ENCODE results near the gene PLK1. TPM values are rescaled to one million over a fixed set of nuclear protein-coding genes. Genes with fewer than 3 reads are reported as not detected.
"Not testable (repeated sequence)": the region's sequence is repeated elsewhere in the genome, so short reads cannot be mapped to it uniquely, and the experiment has no call there.

The PLK1 gene
- total RNA-seq, 1 donor, result 16.8 TPM

GRCh38 chr16:23724096-23724784 lies 45.6 kb downstream of the PLK1 start:
- H3K4me3 ChIP-seq (ENCODE audit: low read depth, low read length), result no peak overlapping the region
- TF ChIP-seq CTCF (IDR thresholded peaks at IDR 0.05; ENCODE audit: insufficient read depth, low read length), result no peak
- DNase-seq (ENCODE audit: low read depth), result no peak

GRCh38 chr16:23724785-23725131 lies 46.1 kb downstream of the PLK1 start:
- TF ChIP-seq CTCF (IDR thresholded peaks at IDR 0.05; ENCODE audit: insufficient read depth, low read length), result no peak
- no peak overlapping the region for H3K4me3 ChIP-seq (ENCODE audit: low read depth, low read length)
- no peak for DNase-seq (ENCODE audit: low read depth)

GRCh38 chr16:23726710-23727109 lies 48.0 kb downstream of the PLK1 start:
- no peak for TF ChIP-seq CTCF (IDR thresholded peaks at IDR 0.05; ENCODE audit: insufficient read depth, low read length)
- no peak overlapping the region for H3K4me3 ChIP-seq (ENCODE audit: low read depth, low read length)
- DNase-seq (ENCODE audit: low read depth), result no peak

GRCh38 chr16:23728112-23728477 lies 49.4 kb downstream of the PLK1 start:
- no peak for DNase-seq (ENCODE audit: low read depth)
- H3K4me3 ChIP-seq (ENCODE audit: low read depth, low read length), result no peak overlapping the region
- no peak for TF ChIP-seq CTCF (IDR thresholded peaks at IDR 0.05; ENCODE audit: insufficient read depth, low read length)

GRCh38 chr16:23729503-23730424 lies 51.1 kb downstream of the PLK1 start:
- DNase-seq (ENCODE audit: low read depth), result peak; percentile 56
- no peak for TF ChIP-seq CTCF (IDR thresholded peaks at IDR 0.05; ENCODE audit: insufficient read depth, low read length)
- no peak overlapping the region for H3K4me3 ChIP-seq (ENCODE audit: low read depth, low read length)

GRCh38 chr16:23734176-23734893 lies 55.6 kb downstream of the PLK1 start:
- no peak for TF ChIP-seq CTCF (IDR thresholded peaks at IDR 0.05; ENCODE audit: insufficient read depth, low read length)
- H3K4me3 ChIP-seq (ENCODE audit: low read depth, low read length), result peak overlapping the region; percentile 18
- peak; percentile 5 for DNase-seq (ENCODE audit: low read depth)

GRCh38 chr16:23737423-23738028 lies 58.8 kb downstream of the PLK1 start:
- H3K4me3 ChIP-seq (ENCODE audit: low read depth, low read length); DNase-seq (ENCODE audit: low read depth): not testable (repeated sequence)
